GM20000 (cell line): Measurements from ENCODE around the gene PIK3R6.
A peak's percentile ranks its signal among the peaks of the same experiment; 100 is the strongest.
"Not testable (repeated sequence)": the region's sequence is repeated elsewhere in the genome, so short reads cannot be mapped to it uniquely, and the experiment has no call there.

ENCODE experiments used
- DNase-seq: peaks from one replicate; pipeline ENCODE4 v3.0.0; 2012; ENCODE audit warnings: low spot score
- CTCF ChIP-seq: IDR thresholded peaks from 2 replicates; pipeline ENCODE4 v1.5.1; 2012; ENCODE audit warnings: mild to moderate bottlenecking, control low read depth; ENCODE audit errors: extremely low read depth, missing control alignments

The PIK3R6 gene

DNA sequence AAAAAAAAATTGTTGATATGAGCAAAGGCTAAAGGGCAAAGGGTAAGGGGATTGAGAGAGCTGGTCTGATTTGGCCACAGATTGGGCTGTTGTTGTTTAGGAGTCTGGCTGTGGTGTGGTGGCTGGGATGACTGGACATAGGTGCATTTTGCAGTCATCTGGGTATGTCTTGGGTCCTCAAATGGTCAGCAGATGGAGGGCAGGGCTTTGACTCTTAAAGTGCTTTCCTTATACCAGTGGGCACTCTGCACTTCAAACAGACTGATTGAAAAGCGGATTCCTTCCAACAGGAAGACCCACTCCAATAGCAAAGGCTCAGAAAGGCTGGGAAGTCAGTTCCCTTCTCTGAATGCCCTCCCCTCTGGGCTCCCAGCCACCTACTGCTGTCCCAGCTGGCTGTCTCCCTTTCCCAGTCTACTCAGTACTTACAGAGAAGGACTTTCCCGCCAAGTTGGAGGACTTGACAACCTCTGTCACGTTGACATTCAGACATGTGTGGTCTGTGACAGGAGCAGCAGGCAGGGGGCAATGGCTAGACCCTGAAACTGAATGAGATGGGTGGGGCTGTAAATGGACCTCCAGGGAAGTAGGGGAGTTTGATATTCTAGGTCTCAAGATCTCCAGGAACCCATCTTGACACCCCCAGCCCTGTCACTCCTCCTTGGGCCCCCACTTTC, 48.7 kb downstream of the PIK3R6 start:
- TF ChIP-seq CTCF = no peak
- DNase-seq = no peak

- no peak for TF ChIP-seq CTCF
- no peak for DNase-seq
Observed at GRCh38 chr17:8818047-8818446, 49.4 kb downstream of the PIK3R6 start.

DNA sequence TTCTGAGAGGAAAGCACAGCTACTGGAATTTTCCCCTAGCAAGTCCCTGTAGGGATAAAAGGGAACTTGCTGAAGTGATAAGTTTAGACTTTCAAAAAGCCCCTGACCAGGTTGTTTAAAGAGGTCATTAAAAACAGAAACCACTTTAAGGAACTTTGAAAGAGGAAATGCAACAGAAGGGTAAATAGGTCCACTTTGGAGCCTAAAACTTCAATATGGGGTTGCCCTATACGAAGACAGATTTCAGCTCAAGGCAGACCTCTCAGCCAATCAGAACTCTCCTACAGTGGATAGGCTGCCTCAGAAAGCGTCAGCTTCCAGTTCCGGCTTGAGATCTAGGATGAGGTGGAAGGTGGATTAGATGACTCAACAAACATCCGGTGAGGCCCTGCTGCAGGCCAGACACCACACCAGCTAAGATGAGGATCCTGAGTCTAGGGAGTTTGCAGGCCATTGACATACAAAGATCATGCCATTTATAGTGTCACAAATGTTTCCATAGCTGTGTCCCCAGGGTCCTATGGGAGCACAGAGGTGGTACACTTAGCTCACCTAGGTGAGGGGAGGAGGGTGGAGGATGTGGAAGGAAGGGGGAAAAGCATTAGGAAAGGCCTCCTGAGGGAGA, 60.4 kb downstream of the PIK3R6 start:
- peak; percentile 92 for DNase-seq
- no peak for TF ChIP-seq CTCF

DNA sequence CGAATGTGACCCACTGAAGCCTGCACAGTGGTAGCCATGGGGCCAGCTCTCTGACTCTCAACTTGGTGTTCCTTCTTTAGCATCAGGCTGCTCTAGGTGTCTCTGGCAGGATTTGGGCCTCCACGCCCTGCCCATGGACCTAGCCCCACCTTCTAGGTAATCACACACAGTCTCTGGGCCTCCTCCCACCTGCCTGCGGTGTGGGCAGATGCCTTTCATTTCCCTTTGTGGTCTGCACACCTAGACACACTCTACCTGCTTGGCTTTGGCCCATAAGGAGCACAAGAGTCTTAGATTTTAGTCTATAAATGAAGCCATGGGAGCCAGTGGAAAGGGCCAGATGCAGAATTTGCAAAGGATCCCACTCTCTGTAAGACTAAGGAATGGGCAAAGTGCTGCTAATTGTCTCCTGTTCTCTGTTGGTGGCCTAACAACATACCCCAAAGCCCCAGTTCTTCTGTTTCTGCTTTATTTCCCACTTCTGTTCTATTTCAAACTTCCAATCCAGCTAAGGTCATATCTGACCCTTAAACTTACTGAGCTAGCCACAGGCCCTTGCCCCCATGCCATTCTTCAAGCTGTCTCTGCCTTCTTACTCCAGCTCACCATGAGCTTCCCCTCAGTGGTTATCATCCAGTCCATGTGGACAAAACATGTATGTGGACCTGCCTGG, 61.1 kb downstream of the PIK3R6 start:
- no peak for DNase-seq
- no peak for TF ChIP-seq CTCF

GRCh38 chr17:8805396-8805795, 62.1 kb downstream of the PIK3R6 start:
- DNase-seq = not testable (repeated sequence)

DNA sequence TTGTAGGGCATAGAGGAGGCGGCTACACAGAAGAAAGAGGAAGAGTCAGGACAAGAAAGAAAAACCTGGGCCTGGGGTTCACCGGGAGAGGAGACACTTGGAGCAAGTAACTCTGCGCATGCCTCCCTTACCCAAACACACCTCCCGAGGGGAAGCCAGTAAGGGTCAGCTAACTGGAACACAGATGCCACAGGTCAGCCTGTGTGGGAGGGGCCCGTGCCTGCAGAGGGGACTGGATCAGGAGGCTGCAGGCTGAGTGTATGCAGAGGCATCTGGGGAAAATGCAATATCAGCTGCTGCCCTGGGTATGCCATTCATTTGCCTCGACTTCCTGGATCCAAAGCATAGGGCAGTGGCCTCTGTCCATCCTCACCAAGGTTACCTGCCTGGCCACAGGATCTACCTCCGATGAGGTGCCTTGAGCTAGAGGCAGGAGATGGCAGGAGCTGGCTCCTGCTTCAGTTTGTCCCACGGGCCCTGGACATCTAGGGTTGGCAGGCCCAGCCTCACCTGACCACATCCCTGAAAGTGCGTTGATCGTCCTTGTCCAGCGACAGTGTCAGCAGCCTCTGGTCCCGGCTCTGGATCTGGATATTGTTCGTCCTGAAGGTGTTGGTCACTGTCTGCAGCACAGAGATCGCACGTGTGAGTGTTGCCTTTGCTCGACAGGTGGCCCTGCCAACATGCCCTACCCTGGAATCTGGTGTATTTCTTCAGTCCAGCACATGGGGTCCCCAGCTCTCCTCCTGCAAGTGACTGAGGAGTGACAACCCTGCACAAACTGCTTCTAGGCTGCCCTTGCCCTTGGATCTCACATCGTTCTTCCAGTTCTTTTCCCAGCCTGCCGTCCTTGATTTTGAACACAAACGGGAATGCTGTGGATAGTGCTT, 63.7 kb downstream of the PIK3R6 start:
- no peak for TF ChIP-seq CTCF
- DNase-seq = no peak

DNA sequence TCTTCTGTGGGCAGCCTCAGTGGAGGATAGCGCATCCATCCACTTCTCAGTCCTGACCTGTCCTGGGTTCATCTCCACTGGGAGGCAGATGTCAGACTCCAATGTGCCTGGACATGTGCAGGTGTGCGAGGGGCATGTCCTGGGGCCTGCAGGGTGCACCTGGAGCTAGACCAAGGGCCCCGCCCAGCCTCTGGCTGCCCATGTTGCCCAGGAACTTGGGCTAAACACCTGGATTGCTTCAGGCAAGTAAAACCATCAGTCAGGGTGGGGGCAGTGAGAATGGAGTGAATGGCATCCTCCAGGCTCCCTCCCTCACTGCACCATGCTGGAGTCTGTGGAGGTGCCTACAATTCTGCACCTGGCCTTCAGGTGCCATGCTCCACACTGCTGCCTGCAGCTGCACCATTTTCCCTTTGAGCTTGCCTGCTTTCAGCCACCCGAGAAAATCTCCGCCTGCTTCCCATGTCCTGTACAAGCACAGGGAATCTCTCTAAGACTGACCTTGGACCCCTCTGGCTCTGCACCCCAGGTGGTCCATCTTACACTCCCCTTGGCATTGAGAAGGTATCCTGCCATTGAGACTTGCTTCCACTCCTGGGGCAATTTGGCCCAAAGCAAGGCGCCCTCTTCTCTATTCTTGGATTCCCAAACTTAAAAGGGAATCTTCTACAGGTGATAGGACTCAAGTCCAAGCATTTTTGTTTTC, 66.2 kb downstream of the PIK3R6 start:
- TF ChIP-seq CTCF = no peak
- no peak for DNase-seq
